MM.1S (cell line): ENCODE results near the gene PCGF3.

Experiments
- CTCF ChIP-seq: fragments of 300-600 bp; sonication (generic); IDR thresholded peaks from 2 replicates; pipeline ENCODE4 v1.5.1; 2016; ENCODE audit warnings: antibody characterized with exemption, low read length, mixed read lengths
- EZH2 ChIP-seq: fragments of 300-600 bp; sonication (generic); optimal IDR thresholded peaks from 2 replicates; pipeline ENCODE3; 2017; ENCODE audit warnings: low read depth, mild to moderate bottlenecking, antibody characterized with exemption, low read length, mixed read lengths
- EZH2phosphoT487 ChIP-seq: fragments of 300-600 bp; sonication (generic); IDR thresholded peaks from 2 replicates; pipeline ENCODE4 v1.6.1; 2018; ENCODE audit warnings: antibody characterized with exemption, low read length

GRCh38 chr4:678331-679103 lies 27.1 kb upstream of the PCGF3 start:
- TF ChIP-seq CTCF = no peak
- TF ChIP-seq EZH2 = no peak
- no peak for TF ChIP-seq EZH2phosphoT487
